GM21723 (cell line): Measurements from ENCODE around the gene TRIM50.
"Not testable (repeated sequence)": the region's sequence is repeated elsewhere in the genome, so short reads cannot be mapped to it uniquely, and the experiment has no call there.

Experiments
- ATAC-seq: cut with Tn5 transposase; IDR thresholded peaks from one replicate; pipeline ENCODE4 v1.9.1; 2021; ENCODE audit warnings: mild to moderate bottlenecking, moderate library complexity; ENCODE audit not compliant: unreplicated experiment

TRIM50 gene

GRCh38 chr7:73316521-73316920 lies 11.4 kb downstream of the TRIM50 start:
- no peak for ATAC-seq

- no peak for ATAC-seq
Observed at GRCh38 chr7:73314271-73314670, 13.6 kb downstream of the TRIM50 start.

GRCh38 chr7:73313521-73313906 lies 14.4 kb downstream of the TRIM50 start:
- no peak for ATAC-seq

- ATAC-seq, result no peak
Observed at GRCh38 chr7:73312831-73313520, 14.9 kb downstream of the TRIM50 start.

GRCh38 chr7:73311421-73311820 lies 16.5 kb downstream of the TRIM50 start:
- ATAC-seq, result not testable (repeated sequence)

GRCh38 chr7:73308665-73309214 lies 19.1 kb downstream of the TRIM50 start, which contains the start of gene NSUN5:
Gene NSUN5, minus strand, starts transcription at chr7:73308826. Its CDS starts 36 bp downstream, at chr7:73308790.
- ATAC-seq, result peak; percentile 88

- peak; percentile 27 for ATAC-seq
Observed at GRCh38 chr7:73308074-73308664, 19.7 kb downstream of the TRIM50 start.

- ATAC-seq, result no peak
Observed at GRCh38 chr7:73307436-73307835, 20.4 kb downstream of the TRIM50 start.

- not testable (repeated sequence) for ATAC-seq
Observed at GRCh38 chr7:73304612-73305387, 23.1 kb downstream of the TRIM50 start.

- ATAC-seq, result no peak
Observed at GRCh38 chr7:73304071-73304470, 23.8 kb downstream of the TRIM50 start.

GRCh38 chr7:73303546-73303945 lies 24.3 kb downstream of the TRIM50 start:
- ATAC-seq, result no peak

GRCh38 chr7:73302846-73303245 lies 25.0 kb downstream of the TRIM50 start:
- ATAC-seq, result not testable (repeated sequence)

- not testable (repeated sequence) for ATAC-seq
Observed at GRCh38 chr7:73301108-73301507, 26.8 kb downstream of the TRIM50 start.

- not testable (repeated sequence) for ATAC-seq
Observed at GRCh38 chr7:73299812-73300211, 28.1 kb downstream of the TRIM50 start.

GRCh38 chr7:73297706-73298105 lies 30.2 kb downstream of the TRIM50 start:
- ATAC-seq, result not testable (repeated sequence)

GRCh38 chr7:73297235-73297634 lies 30.6 kb downstream of the TRIM50 start:
- not testable (repeated sequence) for ATAC-seq

- ATAC-seq, result not testable (repeated sequence)
Observed at GRCh38 chr7:73277210-73277609, 50.7 kb downstream of the TRIM50 start.

- not testable (repeated sequence) for ATAC-seq
Observed at GRCh38 chr7:73267813-73268212, 60.1 kb downstream of the TRIM50 start.

GRCh38 chr7:73266719-73267368 lies 61.0 kb downstream of the TRIM50 start:
- ATAC-seq, result peak; percentile 76
